ENCODE measurements around the gene AGAP2. TPM values are rescaled to one million over a fixed set of nuclear protein-coding genes. Genes with fewer than 3 reads are reported as not detected.

AGAP2 gene
- total RNA-seq, 1 experiment from 2014 or later: 0.57 TPM

GRCh38 chr12:57741844-57742738, 3.5 kb upstream of the AGAP2 start:
- intact Hi-C loops (cut with micrococcal nuclease; ENCODE audit: unreplicated experiment): no loop called here
- H3K9me3 Mint-ChIP-seq (ENCODE audit: low read depth, unreplicated experiment): no peaks in the 10 kb centered on the region
- no peak overlapping the region for H3K4me3 Mint-ChIP-seq (ENCODE audit: low read depth, unreplicated experiment)
- DNase-seq: no peak
- peaks cover 46% of the 10 kb centered on the region for H3K27me3 Mint-ChIP-seq (ENCODE audit: unreplicated experiment)
- TF ChIP-seq, protein P1, sequence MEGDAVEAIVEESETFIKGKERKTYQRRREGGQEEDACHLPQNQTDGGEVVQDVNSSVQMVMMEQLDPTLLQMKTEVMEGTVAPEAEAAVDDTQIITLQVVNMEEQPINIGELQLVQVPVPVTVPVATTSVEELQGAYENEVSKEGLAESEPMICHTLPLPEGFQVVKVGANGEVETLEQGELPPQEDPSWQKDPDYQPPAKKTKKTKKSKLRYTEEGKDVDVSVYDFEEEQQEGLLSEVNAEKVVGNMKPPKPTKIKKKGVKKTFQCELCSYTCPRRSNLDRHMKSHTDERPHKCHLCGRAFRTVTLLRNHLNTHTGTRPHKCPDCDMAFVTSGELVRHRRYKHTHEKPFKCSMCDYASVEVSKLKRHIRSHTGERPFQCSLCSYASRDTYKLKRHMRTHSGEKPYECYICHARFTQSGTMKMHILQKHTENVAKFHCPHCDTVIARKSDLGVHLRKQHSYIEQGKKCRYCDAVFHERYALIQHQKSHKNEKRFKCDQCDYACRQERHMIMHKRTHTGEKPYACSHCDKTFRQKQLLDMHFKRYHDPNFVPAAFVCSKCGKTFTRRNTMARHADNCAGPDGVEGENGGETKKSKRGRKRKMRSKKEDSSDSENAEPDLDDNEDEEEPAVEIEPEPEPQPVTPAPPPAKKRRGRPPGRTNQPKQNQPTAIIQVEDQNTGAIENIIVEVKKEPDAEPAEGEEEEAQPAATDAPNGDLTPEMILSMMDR (IDR thresholded peaks at IDR 0.05; ENCODE audit: unreplicated experiment): no peak
- no peak overlapping the region for H3K27ac Mint-ChIP-seq (ENCODE audit: unreplicated experiment)
- peaks cover 32% of the 10 kb centered on the region for H3K36me3 Mint-ChIP-seq (ENCODE audit: insufficient read depth, unreplicated experiment)
- CTCF ChIA-PET: interaction anchor here (0.6 kb wide), 1 partner anchor 19 kb away, joined by 3 read pairs; no protein-coding TSS in a partner anchor
- peaks cover 41% of the 10 kb centered on the region for H3K4me1 Mint-ChIP-seq (ENCODE audit: low read depth, unreplicated experiment)
- no TSS peak for BruUV-seq (replicated peaks)

- H3K4me3 Mint-ChIP-seq (ENCODE audit: low read depth, unreplicated experiment): no peak overlapping the region
- no peak overlapping the region for H3K27ac Mint-ChIP-seq (ENCODE audit: unreplicated experiment)
- H3K9me3 Mint-ChIP-seq (ENCODE audit: low read depth, unreplicated experiment): no peaks in the 10 kb centered on the region
- TF ChIP-seq, protein P1 (IDR thresholded peaks at IDR 0.05; ENCODE audit: unreplicated experiment): no peak
- H3K36me3 Mint-ChIP-seq (ENCODE audit: insufficient read depth, unreplicated experiment): peaks cover 25% of the 10 kb centered on the region
- H3K4me1 Mint-ChIP-seq (ENCODE audit: low read depth, unreplicated experiment): peaks cover 43% of the 10 kb centered on the region
- H3K27me3 Mint-ChIP-seq (ENCODE audit: unreplicated experiment): peaks cover 53% of the 10 kb centered on the region
- CTCF ChIA-PET: no interaction called here
- intact Hi-C loops (cut with micrococcal nuclease; ENCODE audit: unreplicated experiment): no loop called here
- DNase-seq: no peak
- BruUV-seq (replicated peaks): no TSS peak
These were observed 2.9 kb upstream of the AGAP2 start for GRCh38 chr12:57741413-57741789.

DNA sequence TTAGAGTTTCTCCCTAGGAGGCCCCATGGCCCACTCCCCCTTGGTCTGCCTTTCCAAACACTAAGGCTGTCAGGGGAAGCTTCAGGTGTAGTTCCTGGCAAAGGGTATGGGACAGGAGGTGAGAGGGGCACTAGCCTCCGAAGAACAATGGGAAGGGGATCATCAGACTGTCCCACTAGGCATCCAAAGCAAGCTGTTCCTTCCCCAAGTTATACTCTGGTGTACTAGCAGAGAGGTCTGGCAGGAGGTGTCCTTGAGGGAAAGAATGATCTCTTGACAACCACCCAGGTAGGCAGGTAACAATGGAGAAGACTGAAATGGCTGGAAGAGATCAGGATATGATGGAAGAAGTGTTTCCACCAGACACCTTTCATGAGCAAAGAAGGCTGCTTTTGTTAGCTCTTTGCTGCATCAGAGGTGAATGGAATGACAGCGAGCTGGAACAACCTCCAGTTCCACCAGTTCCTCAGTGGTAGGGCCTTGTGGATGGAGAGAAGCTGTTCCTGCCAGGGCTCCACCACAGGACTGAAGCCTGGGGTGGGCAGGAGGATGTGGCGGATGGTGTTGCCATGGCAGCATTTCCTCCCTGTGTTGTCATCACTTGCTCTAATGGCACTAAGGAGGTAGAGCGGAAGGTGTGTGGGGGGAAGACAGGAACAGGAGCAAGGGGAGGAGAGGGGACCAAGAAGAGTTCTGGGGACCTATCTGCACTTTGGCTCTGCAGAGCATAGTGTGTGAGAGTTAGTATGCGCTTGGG, 2.3 kb upstream of the AGAP2 start:
- BruUV-seq (replicated peaks): no TSS peak
- CTCF ChIA-PET: interaction anchor here (0.9 kb wide), 1 partner anchor 9 kb away, joined by 3 read pairs; no protein-coding TSS in a partner anchor
- intact Hi-C loops (cut with micrococcal nuclease; ENCODE audit: unreplicated experiment): no loop called here
- H3K36me3 Mint-ChIP-seq (ENCODE audit: insufficient read depth, unreplicated experiment): peaks cover 19% of the 10 kb centered on the region
- H3K4me1 Mint-ChIP-seq (ENCODE audit: low read depth, unreplicated experiment): peaks cover 42% of the 10 kb centered on the region
- no peak overlapping the region for H3K27ac Mint-ChIP-seq (ENCODE audit: unreplicated experiment)
- H3K4me3 Mint-ChIP-seq (ENCODE audit: low read depth, unreplicated experiment): no peak overlapping the region
- H3K9me3 Mint-ChIP-seq (ENCODE audit: low read depth, unreplicated experiment): no peaks in the 10 kb centered on the region
- peaks cover 59% of the 10 kb centered on the region for H3K27me3 Mint-ChIP-seq (ENCODE audit: unreplicated experiment)
- DNase-seq: no peak
- TF ChIP-seq, protein P1 (IDR thresholded peaks at IDR 0.05; ENCODE audit: unreplicated experiment): no peak

GRCh38 chr12:57739914-57740538, 1.5 kb upstream of the AGAP2 start:
- no TSS peak for BruUV-seq (replicated peaks)
- no peak overlapping the region for H3K4me3 Mint-ChIP-seq (ENCODE audit: low read depth, unreplicated experiment)
- DNase-seq: no peak
- no peak overlapping the region for H3K27ac Mint-ChIP-seq (ENCODE audit: unreplicated experiment)
- no peaks in the 10 kb centered on the region for H3K9me3 Mint-ChIP-seq (ENCODE audit: low read depth, unreplicated experiment)
- peaks cover 67% of the 10 kb centered on the region for H3K27me3 Mint-ChIP-seq (ENCODE audit: unreplicated experiment)
- TF ChIP-seq, protein P1 (IDR thresholded peaks at IDR 0.05; ENCODE audit: unreplicated experiment): no peak
- H3K4me1 Mint-ChIP-seq (ENCODE audit: low read depth, unreplicated experiment): peaks cover 41% of the 10 kb centered on the region
- intact Hi-C loops (cut with micrococcal nuclease; ENCODE audit: unreplicated experiment): no loop called here
- H3K36me3 Mint-ChIP-seq (ENCODE audit: insufficient read depth, unreplicated experiment): peaks cover 11% of the 10 kb centered on the region
- CTCF ChIA-PET: interaction anchor here (0.9 kb wide), 1 partner anchor 9 kb away, joined by 3 read pairs; no protein-coding TSS in a partner anchor
